HL-60 (cell line): Measurements from ENCODE around the gene RHOT2.

ENCODE experiments used
- GABPA ChIP-seq: IDR thresholded peaks from 2 replicates; pipeline ENCODE4 v1.6.1; 2012; ENCODE audit warnings: low read depth
- POLR2AphosphoS5 ChIP-seq: IDR thresholded peaks from 2 replicates; pipeline ENCODE4 v1.6.1; 2012; ENCODE audit warnings: low read depth
- SPI1 ChIP-seq: IDR thresholded peaks from 2 replicates; pipeline ENCODE4 v1.6.1; 2012; ENCODE audit warnings: low read depth, mild to moderate bottlenecking, borderline replicate concordance
- TF ChIP-seq, protein P1 (sequence below): IDR thresholded peaks from one replicate; pipeline ENCODE4 v1.5.1; 2011; ENCODE audit warnings: low read length, control low read depth, inconsistent platforms; ENCODE audit not compliant: insufficient read depth

DNA sequence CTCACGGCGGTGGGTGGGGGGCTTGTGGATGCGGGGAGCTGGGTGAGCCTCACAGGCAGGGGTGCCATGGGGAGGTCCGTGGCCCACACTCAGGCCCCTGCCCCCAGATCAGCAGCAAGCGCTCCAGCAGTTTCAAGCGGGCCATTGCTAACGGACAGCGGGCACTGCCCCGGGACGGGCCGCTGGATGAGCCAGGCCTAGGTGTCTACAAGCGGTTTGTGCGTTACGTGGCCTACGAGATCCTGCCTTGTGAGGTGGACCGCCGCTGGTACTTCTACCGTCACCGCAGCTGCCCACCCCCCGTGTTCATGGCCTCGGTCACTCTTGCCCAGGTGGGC, 8.6 kb downstream of the RHOT2 start:
- TF ChIP-seq, protein P1, sequence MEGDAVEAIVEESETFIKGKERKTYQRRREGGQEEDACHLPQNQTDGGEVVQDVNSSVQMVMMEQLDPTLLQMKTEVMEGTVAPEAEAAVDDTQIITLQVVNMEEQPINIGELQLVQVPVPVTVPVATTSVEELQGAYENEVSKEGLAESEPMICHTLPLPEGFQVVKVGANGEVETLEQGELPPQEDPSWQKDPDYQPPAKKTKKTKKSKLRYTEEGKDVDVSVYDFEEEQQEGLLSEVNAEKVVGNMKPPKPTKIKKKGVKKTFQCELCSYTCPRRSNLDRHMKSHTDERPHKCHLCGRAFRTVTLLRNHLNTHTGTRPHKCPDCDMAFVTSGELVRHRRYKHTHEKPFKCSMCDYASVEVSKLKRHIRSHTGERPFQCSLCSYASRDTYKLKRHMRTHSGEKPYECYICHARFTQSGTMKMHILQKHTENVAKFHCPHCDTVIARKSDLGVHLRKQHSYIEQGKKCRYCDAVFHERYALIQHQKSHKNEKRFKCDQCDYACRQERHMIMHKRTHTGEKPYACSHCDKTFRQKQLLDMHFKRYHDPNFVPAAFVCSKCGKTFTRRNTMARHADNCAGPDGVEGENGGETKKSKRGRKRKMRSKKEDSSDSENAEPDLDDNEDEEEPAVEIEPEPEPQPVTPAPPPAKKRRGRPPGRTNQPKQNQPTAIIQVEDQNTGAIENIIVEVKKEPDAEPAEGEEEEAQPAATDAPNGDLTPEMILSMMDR = no peak
- TF ChIP-seq POLR2AphosphoS5 (no peak), SPI1 (no peak), GABPA (no peak)
